ENCODE results near the gene APIP.

APIP gene

DNA sequence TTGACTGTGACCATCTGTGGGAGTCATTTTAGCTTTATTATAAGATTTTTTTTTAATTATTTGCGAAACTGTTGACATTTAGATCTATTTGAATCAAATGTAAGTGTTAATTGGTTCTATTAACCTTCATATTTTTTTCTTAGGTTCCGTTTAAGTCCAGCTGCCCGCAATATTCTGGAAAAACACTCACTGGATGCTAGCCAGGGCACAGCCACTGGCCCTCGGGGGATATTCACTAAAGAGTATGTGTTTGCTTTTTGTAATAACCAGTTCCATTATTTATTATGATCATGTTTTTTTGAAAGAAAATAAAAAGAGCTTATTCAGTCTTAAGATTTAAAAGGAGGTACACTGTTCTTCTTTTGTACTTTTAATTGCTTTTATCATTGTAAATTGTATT is 44.1 kb upstream of the APIP start:
- no peak for DNase-seq (ENCODE audit: extremely low spot score)
- ChIA-PET POLR2A (no interaction called here), CTCF (interaction anchor here (0.6 kb wide), 1 partner anchor 392 kb away, joined by 3 read pairs; no protein-coding TSS in a partner anchor)
- TF ChIP-seq FOXA1 (IDR thresholded peaks at IDR 0.05) = no peak
- no peak for TF ChIP-seq HDGF (IDR thresholded peaks at IDR 0.05; ENCODE audit: borderline replicate concordance)
- TF ChIP-seq PKNOX1 (IDR thresholded peaks at IDR 0.05) = no peak
- no peak for TF ChIP-seq L3MBTL2 (conservative IDR thresholded peaks at IDR 0.05)
- no peak for TF ChIP-seq NFRKB (IDR thresholded peaks at IDR 0.05)

GRCh38 chr11:34959770-34960169 is 43.6 kb upstream of the APIP start:
- POLR2A ChIA-PET = no interaction called here
- DNase-seq (ENCODE audit: extremely low spot score) = no peak
- CTCF ChIA-PET = no interaction called here
- TF ChIP-seq PKNOX1 (IDR thresholded peaks at IDR 0.05) (no peak), BHLHE40 (IDR thresholded peaks at IDR 0.05; ENCODE audit: borderline replicate concordance) (no peak), ELF4 (IDR thresholded peaks at IDR 0.05) (no peak), CTBP1 (IDR thresholded peaks at IDR 0.05; ENCODE audit: borderline replicate concordance) (no peak), FOXM1 (IDR thresholded peaks at IDR 0.05; ENCODE audit: borderline replicate concordance) (no peak), L3MBTL2 (conservative IDR thresholded peaks at IDR 0.05) (no peak), SUZ12 (IDR thresholded peaks at IDR 0.05) (no peak), NFRKB (IDR thresholded peaks at IDR 0.05) (no peak), LEF1 (IDR thresholded peaks at IDR 0.05; ENCODE audit: borderline replicate concordance) (no peak), FOXK2 (IDR thresholded peaks at IDR 0.05) (no peak), SP1 (IDR thresholded peaks at IDR 0.05) (no peak), HDGF (IDR thresholded peaks at IDR 0.05; ENCODE audit: borderline replicate concordance) (no peak), TARDBP (IDR thresholded peaks at IDR 0.05) (no peak), FOXA1 (IDR thresholded peaks at IDR 0.05) (no peak), ZNF384 (IDR thresholded peaks at IDR 0.05) (no peak), ARNT (IDR thresholded peaks at IDR 0.05) (no peak)

- no peak for DNase-seq (ENCODE audit: extremely low spot score)
- CTCF ChIA-PET = no interaction called here
- POLR2A ChIA-PET = no interaction called here
- TF ChIP-seq SUZ12 (IDR thresholded peaks at IDR 0.05) = no peak
- TF ChIP-seq HDGF (IDR thresholded peaks at IDR 0.05; ENCODE audit: borderline replicate concordance) = no peak
- TF ChIP-seq ELF4 (IDR thresholded peaks at IDR 0.05) = no peak
- no peak for TF ChIP-seq FOXM1 (IDR thresholded peaks at IDR 0.05; ENCODE audit: borderline replicate concordance)
- TF ChIP-seq CTBP1 (IDR thresholded peaks at IDR 0.05; ENCODE audit: borderline replicate concordance) = no peak
- TF ChIP-seq ARNT (IDR thresholded peaks at IDR 0.05) = no peak
- TF ChIP-seq LEF1 (IDR thresholded peaks at IDR 0.05; ENCODE audit: borderline replicate concordance) = no peak
- TF ChIP-seq ZNF384 (IDR thresholded peaks at IDR 0.05) = no peak
- TF ChIP-seq NFRKB (IDR thresholded peaks at IDR 0.05) = no peak
- no peak for TF ChIP-seq FOXK2 (IDR thresholded peaks at IDR 0.05)
- TF ChIP-seq TARDBP (IDR thresholded peaks at IDR 0.05) = no peak
- no peak for TF ChIP-seq FOXA1 (IDR thresholded peaks at IDR 0.05)
- no peak for TF ChIP-seq L3MBTL2 (conservative IDR thresholded peaks at IDR 0.05)
- TF ChIP-seq SP1 (IDR thresholded peaks at IDR 0.05) = no peak
- TF ChIP-seq PKNOX1 (IDR thresholded peaks at IDR 0.05) = no peak
- TF ChIP-seq BHLHE40 (IDR thresholded peaks at IDR 0.05; ENCODE audit: borderline replicate concordance) = no peak
These were observed 41.4 kb upstream of the APIP start for GRCh38 chr11:34957606-34958005.

GRCh38 chr11:34957206-34957605 is 41.0 kb upstream of the APIP start:
- TF ChIP-seq SP1 (IDR thresholded peaks at IDR 0.05) (no peak), L3MBTL2 (conservative IDR thresholded peaks at IDR 0.05) (no peak), CTBP1 (IDR thresholded peaks at IDR 0.05; ENCODE audit: borderline replicate concordance) (no peak), NFRKB (IDR thresholded peaks at IDR 0.05) (no peak), ELF4 (IDR thresholded peaks at IDR 0.05) (no peak), BHLHE40 (IDR thresholded peaks at IDR 0.05; ENCODE audit: borderline replicate concordance) (no peak), SUZ12 (IDR thresholded peaks at IDR 0.05) (no peak), TARDBP (IDR thresholded peaks at IDR 0.05) (no peak), HDGF (IDR thresholded peaks at IDR 0.05; ENCODE audit: borderline replicate concordance) (no peak), FOXK2 (IDR thresholded peaks at IDR 0.05) (no peak), LEF1 (IDR thresholded peaks at IDR 0.05; ENCODE audit: borderline replicate concordance) (no peak)
- ChIA-PET CTCF (no interaction called here), POLR2A (no interaction called here)
- no peak for DNase-seq (ENCODE audit: extremely low spot score)

GRCh38 chr11:34953955-34954354 is 37.8 kb upstream of the APIP start:
- ChIA-PET CTCF (no interaction called here), POLR2A (no interaction called here)
- no peak for DNase-seq (ENCODE audit: extremely low spot score)
- no peak for TF ChIP-seq L3MBTL2 (conservative IDR thresholded peaks at IDR 0.05)
- TF ChIP-seq PKNOX1 (IDR thresholded peaks at IDR 0.05) = no peak
- no peak for TF ChIP-seq LEF1 (IDR thresholded peaks at IDR 0.05; ENCODE audit: borderline replicate concordance)
- TF ChIP-seq TARDBP (IDR thresholded peaks at IDR 0.05) = no peak
- TF ChIP-seq ELF4 (IDR thresholded peaks at IDR 0.05) = no peak
- no peak for TF ChIP-seq ZNF384 (IDR thresholded peaks at IDR 0.05)
- no peak for TF ChIP-seq BHLHE40 (IDR thresholded peaks at IDR 0.05; ENCODE audit: borderline replicate concordance)
- TF ChIP-seq SUZ12 (IDR thresholded peaks at IDR 0.05) = no peak
- TF ChIP-seq FOXK2 (IDR thresholded peaks at IDR 0.05) = no peak
- no peak for TF ChIP-seq CTBP1 (IDR thresholded peaks at IDR 0.05; ENCODE audit: borderline replicate concordance)
- TF ChIP-seq FOXM1 (IDR thresholded peaks at IDR 0.05; ENCODE audit: borderline replicate concordance) = no peak
- no peak for TF ChIP-seq FOXA1 (IDR thresholded peaks at IDR 0.05)
- TF ChIP-seq NFRKB (IDR thresholded peaks at IDR 0.05) = no peak
- TF ChIP-seq SP1 (IDR thresholded peaks at IDR 0.05) = no peak
- TF ChIP-seq HDGF (IDR thresholded peaks at IDR 0.05; ENCODE audit: borderline replicate concordance) = no peak
- no peak for TF ChIP-seq ARNT (IDR thresholded peaks at IDR 0.05)

Data from HEK293T (cell line).